K562 (cell line): ENCODE measurements around the gene SIAE. TPM values are rescaled to one million over a fixed set of nuclear protein-coding genes. Genes with fewer than 3 reads are reported as not detected.

ENCODE experiments used
- ATAC-seq: fragments of 200-7000 bp; cut with Tn5 transposase; 3 replicates; pipeline ENCODE4 v1.9.1; 2020; ENCODE audit warnings: moderate library complexity
- BruUV-seq: library from RNA; stranded (reverse); fragments of 400-500 nt; replicated peaks from 2 replicates; lab custom pipeline; 2021; lab: Mats Ljungman, UMichigan
- CTCF ChIA-PET: fragments of 300-600 bp; formaldehyde crosslinking; extraction: SDS; loops from one replicate; lab custom pipeline; 2021; ENCODE audit warnings: low intra/inter-chr PET ratio; lab: Yijun Ruan, JAX
- POLR2A ChIA-PET: fragments of 300-600, 350-650 bp; sonication (Branson Sonifier 250); formaldehyde crosslinking; extraction: SDS; loops from one replicate; lab custom pipeline; 2021; ENCODE audit warnings: antibody characterized with exemption, inconsistent platforms; lab: Yijun Ruan, JAX
- DNase-seq, 4 experiments: peaks; one replicate each; pipeline versions ENCODE4 v3.0.0 to v3.0.0-alpha.2; 2011 to 2018; ENCODE audit warnings: low spot score in 3 of 4, mixed read lengths in 3 of 4; ENCODE audit errors: extremely low read depth in 1 of 4
- FAIRE-seq: peaks from 2 replicates; lab custom pipeline; 2011; peaks lifted over from hg19 to GRCh38; lab: Jason Lieb, UNC
- H2AFZ ChIP-seq: 2 replicates; pipeline ENCODE4 v1.6.0; 2011; ENCODE audit warnings: low read depth, low read length, control low read depth, inconsistent platforms
- H3K27ac ChIP-seq: fragments of 200-600 bp; 3 replicates; pipeline ENCODE4 v1.8.0; 2011; ENCODE audit warnings: low read depth, mild to moderate bottlenecking, control low read depth, inconsistent platforms, low read length, moderate library complexity, mixed read lengths; ENCODE audit errors: extremely low read depth
- H3K27me3 ChIP-seq, 2 experiments: fragments of 300-600 bp in 1 of 2; 2 replicates in 1 of 2; 3 replicates in 1 of 2; pipeline versions ENCODE4 v1.6.0 to v1.8.0; 2011; ENCODE audit warnings: inconsistent platforms in 2 of 2, low read length in 2 of 2, mild to moderate bottlenecking in 1 of 2, mixed read lengths in 1 of 2, moderate library complexity in 1 of 2; ENCODE audit not compliant: control insufficient read depth in 2 of 2, insufficient read depth in 2 of 2
- H3K36me3 ChIP-seq: fragments of 300-600 bp; 3 replicates; pipeline ENCODE4 v1.8.0; 2011; ENCODE audit warnings: mild to moderate bottlenecking, low read length, inconsistent platforms; ENCODE audit not compliant: control insufficient read depth, insufficient read depth
- H3K4me1 ChIP-seq, 2 experiments: fragments of 200-600 bp in 1 of 2; replicated peaks in 1 of 2; 2 replicates in 1 of 2; 3 replicates in 1 of 2; pipeline versions ENCODE4 v1.5.1 to v1.8.0; 2011; ENCODE audit warnings: inconsistent platforms in 2 of 2, low read length in 2 of 2, mild to moderate bottlenecking in 1 of 2, mixed read lengths in 1 of 2, moderate library complexity in 1 of 2; ENCODE audit not compliant: control insufficient read depth in 2 of 2, insufficient read depth in 2 of 2
- H3K4me2 ChIP-seq: 2 replicates; pipeline ENCODE4 v1.6.1; 2011; ENCODE audit warnings: low read length, control low read depth, inconsistent platforms, mixed read lengths; ENCODE audit not compliant: insufficient read depth
- H3K4me3 ChIP-seq: fragments of 200-600 bp; sonication (generic), shearing (Covaris generic); 2 replicates; pipeline ENCODE4 v1.5.1; 2016; ENCODE audit warnings: control low read depth, inconsistent platforms
- H3K79me2 ChIP-seq: fragments of 200-600 bp; 3 replicates; pipeline ENCODE4 v1.8.0; 2011; ENCODE audit warnings: low read length, inconsistent platforms; ENCODE audit not compliant: control insufficient read depth, insufficient read depth
- H3K9ac ChIP-seq, 2 experiments: 2 replicates each; pipeline versions ENCODE4 v1.6.0 to v1.6.1; 2011; ENCODE audit warnings: low read depth in 2 of 2, low read length in 2 of 2, control low read depth in 1 of 2, inconsistent platforms in 1 of 2, mild to moderate bottlenecking in 1 of 2, mixed read lengths in 1 of 2; ENCODE audit not compliant: insufficient read depth in 1 of 2
- H3K9me1 ChIP-seq: one replicate; pipeline ENCODE4 v1.6.0; 2011; ENCODE audit warnings: inconsistent platforms, mild to moderate bottlenecking, low read length, moderate library complexity; ENCODE audit not compliant: control insufficient read depth, insufficient read depth
- H3K9me3 ChIP-seq: replicated peaks from 2 replicates; pipeline ENCODE4 v1.5.1; 2011; ENCODE audit warnings: low read depth, low read length, inconsistent platforms; ENCODE audit not compliant: control insufficient read depth, insufficient read depth
- H4K20me1 ChIP-seq: replicated peaks from 2 replicates; pipeline ENCODE4 v1.6.1; 2011; ENCODE audit warnings: low read length, inconsistent platforms, mixed read lengths; ENCODE audit not compliant: control insufficient read depth, insufficient read depth
- CHD4 ChIP-seq: fragments of 200-600 bp; sonication (generic); IDR thresholded peaks from 3 replicates; pipeline ENCODE4 v1.6.1; 2012; ENCODE audit warnings: low read depth, mild to moderate bottlenecking, mixed read lengths, low read length, inconsistent platforms; ENCODE audit not compliant: insufficient read depth, insufficient replicate concordance, poor library complexity, severe bottlenecking
- EZH2 ChIP-seq: IDR thresholded peaks from 2 replicates; pipeline ENCODE4 v1.6.1; 2012; ENCODE audit warnings: low read depth, mild to moderate bottlenecking, inconsistent platforms, low read length, borderline replicate concordance
- FOSL1 ChIP-seq: fragments of 200-800 bp; sonication (Bioruptor generic); conservative IDR thresholded peaks from 2 replicates; pipeline ENCODE4 v1.6.1; 2016; ENCODE audit warnings: missing genetic modification characterization, missing compliant biosample characterization
- GABPA ChIP-seq: fragments of 200-800 bp; sonication (Bioruptor generic); conservative IDR thresholded peaks from 2 replicates; pipeline ENCODE4 v1.6.1; 2016; ENCODE audit warnings: low read depth, missing genetic modification characterization, missing compliant biosample characterization
- HMBOX1 ChIP-seq: sonication (generic); IDR thresholded peaks from 2 replicates; pipeline ENCODE4 v1.6.1; 2016
- MAZ ChIP-seq, 2 experiments: fragments of 450-650 bp in 1 of 2; sonication (generic) in 1 of 2; formaldehyde crosslinking; IDR thresholded peaks in 1 of 2; conservative IDR thresholded peaks in 1 of 2; 2 replicates each; pipeline versions ENCODE4 v1.4.0 to v1.5.0; 2020; ENCODE audit warnings: mild to moderate bottlenecking in 1 of 2, missing genetic modification reagents in 1 of 2
- MCM2 ChIP-seq: fragments of 450-650 bp; IDR thresholded peaks from 2 replicates; pipeline ENCODE4 v1.6.1; 2017; ENCODE audit warnings: low read depth, mild to moderate bottlenecking
- MYNN ChIP-seq, 2 experiments: sonication (generic); formaldehyde crosslinking in 1 of 2; IDR thresholded peaks; 2 replicates each; pipeline versions ENCODE4 v1.5.0 to v1.6.1; 2016 to 2020; ENCODE audit warnings: antibody characterized with exemption in 1 of 2, missing genetic modification reagents in 1 of 2
- NCOA4 ChIP-seq: fragments of 450-650 bp; IDR thresholded peaks from 2 replicates; pipeline ENCODE4 v1.6.1; 2018; ENCODE audit warnings: mild to moderate bottlenecking; ENCODE audit not compliant: partially characterized antibody
- NFE2L1 ChIP-seq: fragments of 450-650 bp; IDR thresholded peaks from 2 replicates; pipeline ENCODE4 v1.6.1; 2016; ENCODE audit warnings: missing genetic modification characterization, low read depth, mild to moderate bottlenecking, missing compliant biosample characterization, moderate library complexity, borderline replicate concordance
- PHB ChIP-seq: fragments of 250-450 bp; sonication (Bioruptor Pico); IDR thresholded peaks from 2 replicates; pipeline ENCODE4 v1.5.0; 2021
- YBX1 ChIP-seq: fragments of 450-650 bp; IDR thresholded peaks from 2 replicates; pipeline ENCODE4 v1.7.1; 2016; ENCODE audit warnings: mild to moderate bottlenecking
- ZBTB1 ChIP-seq: sonication (generic); formaldehyde crosslinking; IDR thresholded peaks from 2 replicates; pipeline ENCODE4 v1.8.1; 2023; ENCODE audit warnings: missing genetic modification reagents, low read depth, mild to moderate bottlenecking, borderline replicate concordance
- ZFP36 ChIP-seq: fragments of 150-350 bp; IDR thresholded peaks from 2 replicates; pipeline ENCODE4 v1.6.1; 2018; ENCODE audit warnings: low read length, low read depth; ENCODE audit not compliant: partially characterized antibody
- ZNF124 ChIP-seq: sonication (generic); formaldehyde crosslinking; IDR thresholded peaks from 2 replicates; pipeline ENCODE4 v1.8.1; 2022; ENCODE audit warnings: missing genetic modification reagents
- WGBS: fragments of 100-300 bp; shearing (Covaris generic); methylation state at CpG from one replicate; pipeline ENCODE4 v1.1.6; 2016; ENCODE audit warnings: low coverage, mixed read lengths; ENCODE audit not compliant: insufficient coverage; ENCODE audit errors: missing lambda C conversion rate; 5-methylcytosine and 5-hydroxymethylcytosine counted together
- in situ Hi-C: fragments of 300-500 bp; cut with MboI; formaldehyde crosslinking; loops from 4 replicates; pipeline ENCODE4 v1.15.0; 2018; ENCODE audit warnings: inconsistent platforms, mixed read lengths
- intact Hi-C: fragments of 100-400 bp; cut with micrococcal nuclease; formaldehyde crosslinking; loops from 2 replicates; pipeline ENCODE4 v1.14.2; 2022
- polyA plus RNA-seq, 8 experiments: library from polyadenylated mRNA; depleted of rRNA in 4 of 8; stranded (reverse) in 5 of 8; unstranded in 3 of 8; fragments of >200 nt; fragmentation: Nextera tagmentation in 2 of 8; fragmentation: Illumina TruSeq in 1 of 8; extraction: Ambion mirVana in 2 of 8; extraction: Trizol in 1 of 8; gene quantifications; 2 replicates each; pipeline versions ENCODE4 v1.2.1 to v1.2.3, GENCODE V29; 2011 to 2014; ENCODE audit warnings: inconsistent platforms in 1 of 8, missing spikeins in 1 of 8
- total RNA-seq, 7 experiments: library from RNA; depleted of rRNA in 6 of 7; stranded (reverse); fragments of >200 nt in 6 of 7; fragmentation: Illumina TruSeq in 2 of 7; extraction: Trizol in 2 of 7; gene quantifications; 2 replicates each; pipeline versions ENCODE4 v1.2.1 to v1.2.3, GENCODE V29; 2011 to 2021; ENCODE audit warnings: low replicate concordance in 1 of 7

Gene SIAE
- total and polyA plus RNA-seq, 9 of the 15 experiments (the other 6 are each of a cell fraction or from before 2014, with no cell fraction given), result 0.89 to 9.6 (median 3.7) TPM

- Histone ChIP-seq H3K4me3 (no peak overlapping the region), H3K36me3 (no peaks in the 10 kb centered on the region), H3K27me3 (peaks cover 3 to 8% of the 10 kb centered on the region in 2 experiments; a peak in 1 of 5 replicates), H3K9ac (no peak overlapping the region), H3K79me2 (no peaks in the 10 kb centered on the region), H3K4me1 (no peaks in the 10 kb centered on the region), H3K27ac (no peak overlapping the region), H3K9me1 (no peaks in the 10 kb centered on the region), H3K9me3 (peaks cover 2% of the 10 kb centered on the region; the same call in 1 of the 2 replicates), H3K4me2 (no peak overlapping the region), H2AFZ (no peak overlapping the region), H4K20me1 (no peaks in the 10 kb centered on the region)
- WGBS, result 0% methylated on average over 1 of the region's 1 CpG
- TF ChIP-seq ZFP36 (no peak), YBX1 (no peak), NFE2L1 (tag) (no peak), ZBTB1 (CRISPR knock-in tag) (no peak), GABPA (tag) (no peak)
- ATAC-seq (no peak), FAIRE-seq (no peak), DNase-seq (no peak)
- CTCF ChIA-PET, result no interaction called here
- in situ Hi-C loops, result no loop called here
- no TSS peak for BruUV-seq
- intact Hi-C loops, result no loop called here
- POLR2A ChIA-PET, result no interaction called here
Observed at GRCh38 chr11:124699547-124699946, 26.0 kb upstream of the SIAE start.

- POLR2A ChIA-PET, result interaction anchor here (1.0 kb wide), 1 partner anchor 68 kb away, joined by 3 read pairs; no protein-coding TSS in a partner anchor
- Histone ChIP-seq H3K27ac (no peak overlapping the region), H3K4me1 (no peaks in the 10 kb centered on the region), H3K9ac (no peak overlapping the region), H3K36me3 (no peaks in the 10 kb centered on the region), H2AFZ (no peak overlapping the region), H3K4me2 (no peak overlapping the region), H3K9me3 (no peaks in the 10 kb centered on the region), H3K9me1 (no peaks in the 10 kb centered on the region), H3K27me3 (0 out of 5 replicates have a peak, but pooled peaks cover 3 to 4% of the 10 kb centered on the region in 2 experiments), H4K20me1 (no peaks in the 10 kb centered on the region), H3K79me2 (no peaks in the 10 kb centered on the region), H3K4me3 (no peak overlapping the region)
- TF ChIP-seq FOSL1 (no peak), NCOA4 (no peak), HMBOX1 (no peak), PHB (no peak), EZH2 (no peak), MAZ (CRISPR knock-in tag; conservative IDR thresholded peaks at IDR 0.05 in 1 of 2, IDR thresholded peaks at IDR 0.05 in 1 of 2) (no peak), MYNN (IDR thresholded peaks at IDR 0.05) (no peak), MYNN (CRISPR knock-in tag; IDR thresholded peaks at IDR 0.05) (no peak), MCM2 (no peak), CHD4 (no peak), ZNF124 (CRISPR knock-in tag) (no peak)
- WGBS, result 21% methylated on average over 2 of the region's 2 CpGs
- intact Hi-C loops, result no loop called here
- CTCF ChIA-PET, result no interaction called here
- no peak for ATAC-seq
- BruUV-seq, result no TSS peak
- DNase-seq, result no peak
- FAIRE-seq, result no peak
- in situ Hi-C loops, result no loop called here
Observed at GRCh38 chr11:124693142-124693541, 19.6 kb upstream of the SIAE start.
